Small intestine (tissue), 7 donors: ENCODE data around the gene GTF2IRD1. TPM values are rescaled to one million over a fixed set of nuclear protein-coding genes. Genes with fewer than 3 reads are reported as not detected.

ENCODE experiments used
- DNase-seq, 2 donors: peaks; one replicate each; pipeline versions ENCODE4 v3.0.0 to v3.0.0-alpha.2; 2013
- FAIRE-seq: peaks from 2 replicates; lab custom pipeline; 2012; peaks lifted over from hg19 to GRCh38; lab: Jason Lieb, UNC
- H3K27ac ChIP-seq, 3 donors: one replicate each; pipeline ENCODE4 v1.5.1; 2013; ENCODE audit warnings: low read length in 2 of 3, mild to moderate bottlenecking in 2 of 3, control low read depth in 1 of 3, inconsistent platforms in 1 of 3, low read depth in 1 of 3, moderate library complexity in 1 of 3
- H3K27me3 ChIP-seq, 3 donors: one replicate each; pipeline ENCODE4 v1.6.1; 2013; ENCODE audit warnings: low read length in 3 of 3, inconsistent platforms in 1 of 3; ENCODE audit not compliant: control insufficient read depth in 3 of 3, insufficient read depth in 3 of 3
- H3K36me3 ChIP-seq, 3 donors: one replicate each; pipeline ENCODE4 v1.6.1; 2013; ENCODE audit warnings: low read length in 3 of 3, inconsistent platforms in 1 of 3, low read depth in 1 of 3, mild to moderate bottlenecking in 1 of 3, moderate library complexity in 1 of 3; ENCODE audit not compliant: control insufficient read depth in 3 of 3, insufficient read depth in 2 of 3
- H3K4me1 ChIP-seq, 3 donors: one replicate each; pipeline ENCODE4 v1.6.1; 2013; ENCODE audit warnings: low read length in 2 of 3, inconsistent platforms in 1 of 3, low read depth in 1 of 3, mild to moderate bottlenecking in 1 of 3, moderate library complexity in 1 of 3; ENCODE audit not compliant: control insufficient read depth in 3 of 3, insufficient read depth in 2 of 3
- H3K4me3 ChIP-seq, 3 donors: one replicate each; pipeline ENCODE4 v1.5.1; 2013; ENCODE audit warnings: low read length in 3 of 3, control low read depth in 1 of 3, inconsistent platforms in 1 of 3, low read depth in 1 of 3, mild to moderate bottlenecking in 1 of 3, moderate library complexity in 1 of 3
- H3K9me3 ChIP-seq, 2 donors: one replicate each; pipeline ENCODE4 v1.6.1; 2013; ENCODE audit warnings: low read depth in 1 of 2, low read length in 1 of 2; ENCODE audit not compliant: control insufficient read depth in 2 of 2, insufficient read depth in 1 of 2
- WGBS, 3 donors: extraction: QIAGEN DNeasy Blood & Tissue Kit; methylation state at CpG; one replicate each; pipeline ENCODE4 v1.1.7; 2013; 5-methylcytosine and 5-hydroxymethylcytosine counted together
- polyA plus RNA-seq, 4 donors: library from polyadenylated mRNA; stranded (reverse) in 3 of 4; unstranded in 1 of 4; fragments of 200-250 nt in 3 of 4; fragments of 120-200 nt in 1 of 4; gene quantifications; one replicate each; pipeline versions ENCODE4 v1.2.1 to v1.2.3, GENCODE V29; 2013
- donor health status: healthy with polysubstance abuse.
- donor health status: control.
- donor health status: control.
- donor health status: Bipolar disorder and iron deficiency.
- donor health status: healthy.

The GTF2IRD1 gene
- polyA plus RNA-seq, 4 donors, result 1.6 to 55.2 (median 10.1) TPM

DNA sequence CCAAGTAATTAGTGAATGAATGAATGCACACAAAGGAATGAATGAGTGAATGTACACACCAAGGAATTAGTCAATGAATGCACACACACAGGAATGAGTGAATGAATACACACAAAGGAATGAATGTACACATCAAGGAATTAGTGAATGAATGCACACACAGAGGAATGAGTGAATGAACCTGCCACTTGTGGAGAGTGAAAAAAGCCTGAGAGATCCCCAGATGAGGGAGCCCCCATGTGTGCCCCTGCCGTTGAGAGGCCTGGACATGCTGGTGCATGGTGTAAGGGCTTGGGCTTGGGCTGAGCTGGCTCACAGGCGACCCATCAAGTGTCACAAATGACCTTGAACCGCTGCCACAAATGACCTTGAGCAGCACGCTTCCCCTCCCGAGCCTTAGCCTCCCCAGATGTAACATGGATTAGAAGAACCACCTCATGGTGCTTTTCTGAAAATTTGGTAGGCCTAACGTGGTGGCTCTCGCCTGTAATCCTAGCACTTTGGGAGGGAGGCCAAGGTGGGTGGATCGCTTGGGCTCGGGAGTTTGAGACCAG is 46.2 kb downstream of the GTF2IRD1 start:
- no peak for FAIRE-seq
- no peak for DNase-seq
- Histone ChIP-seq H3K27ac (no peak overlapping the region), H3K9me3 (no peaks in the 10 kb centered on the region), H3K36me3 (peaks cover 0 to 56% (median 0%) of the 10 kb centered on the region in 3 donors), H3K4me1 (no peaks in the 10 kb centered on the region), H3K4me3 (no peak overlapping the region), H3K27me3 (no peaks in the 10 kb centered on the region)
- 79 to 86% (median 85%) methylated on average over 9 of the region's 9 CpGs for WGBS, 3 donors

- no peak for FAIRE-seq
These were observed 47.6 kb downstream of the GTF2IRD1 start for GRCh38 chr7:74501298-74501697.

DNA sequence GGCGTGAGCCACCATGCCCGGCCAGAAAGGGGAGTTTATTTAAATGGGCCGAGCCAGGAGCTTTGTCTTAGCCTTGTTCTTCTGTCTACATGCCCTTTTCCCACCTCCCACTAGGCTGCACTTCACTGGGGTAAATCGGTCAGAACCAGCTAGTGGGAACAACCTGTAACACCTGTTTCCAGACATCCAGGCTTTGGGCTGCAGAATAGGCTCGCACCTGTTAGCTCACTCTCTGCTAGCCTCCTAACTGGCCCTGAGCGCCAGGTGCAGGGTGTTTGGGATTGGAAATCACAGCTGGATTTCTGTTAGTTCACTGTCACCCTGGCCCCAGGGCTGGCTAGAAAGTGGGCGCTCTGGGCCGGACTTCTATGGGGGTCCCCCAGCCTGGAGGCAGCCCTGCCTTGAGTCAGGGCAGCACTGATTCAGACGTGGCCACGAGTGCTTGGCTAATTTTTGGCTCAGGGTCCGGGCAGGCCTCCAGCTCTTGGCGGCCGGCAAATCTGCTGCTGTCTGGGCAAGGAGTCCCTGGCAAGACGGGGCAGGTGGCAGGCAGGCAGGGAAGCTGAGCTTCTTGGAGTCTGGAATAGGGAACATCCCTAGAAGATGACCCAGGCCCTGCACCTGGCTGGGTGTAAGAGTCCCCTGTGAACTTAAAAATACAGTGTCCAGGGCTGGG is 48.6 kb downstream of the GTF2IRD1 start:
- Histone ChIP-seq H3K27ac (no peak overlapping the region), H3K36me3 (peaks cover 0 to 60% (median 0%) of the 10 kb centered on the region in 3 donors), H3K4me1 (peaks cover 0 to 11% (median 0%) of the 10 kb centered on the region in 3 donors), H3K4me3 (no peak overlapping the region), H3K9me3 (no peaks in the 10 kb centered on the region), H3K27me3 (no peaks in the 10 kb centered on the region)
- DNase-seq (no peak), FAIRE-seq (no peak)
- WGBS, 3 donors, result 66 to 84% (median 78%) methylated on average over 14 of the region's 14 CpGs

More at GRCh38 chr7:74501298-74501697, 47.6 kb downstream of the GTF2IRD1 start:
- H3K36me3 ChIP-seq, result peaks cover 0 to 60% (median 0%) of the 10 kb centered on the region in 3 donors
- no peak overlapping the region for H3K4me3 ChIP-seq
- DNase-seq, result no peak
- 46 to 71% (median 48%) methylated on average over 10 of the region's 10 CpGs for WGBS, 3 donors
- H3K4me1 ChIP-seq, result peaks cover 0 to 9% (median 0%) of the 10 kb centered on the region in 3 donors
- H3K9me3 ChIP-seq, result no peaks in the 10 kb centered on the region
- no peaks in the 10 kb centered on the region for H3K27me3 ChIP-seq
- no peak overlapping the region for H3K27ac ChIP-seq

GRCh38 chr7:74503061-74503460 is 49.4 kb downstream of the GTF2IRD1 start:
- peaks cover 0 to 11% (median 0%) of the 10 kb centered on the region in 3 donors for H3K4me1 ChIP-seq
- peaks cover 0 to 62% (median 0%) of the 10 kb centered on the region in 3 donors for H3K36me3 ChIP-seq
- H3K27ac ChIP-seq, result no peak overlapping the region
- no peak overlapping the region for H3K4me3 ChIP-seq
- no peaks in the 10 kb centered on the region for H3K9me3 ChIP-seq
- WGBS, 3 donors, result 62 to 83% (median 79%) methylated on average over 8 of the region's 8 CpGs
- DNase-seq, result no peak
- no peaks in the 10 kb centered on the region for H3K27me3 ChIP-seq
- FAIRE-seq, result no peak

DNA sequence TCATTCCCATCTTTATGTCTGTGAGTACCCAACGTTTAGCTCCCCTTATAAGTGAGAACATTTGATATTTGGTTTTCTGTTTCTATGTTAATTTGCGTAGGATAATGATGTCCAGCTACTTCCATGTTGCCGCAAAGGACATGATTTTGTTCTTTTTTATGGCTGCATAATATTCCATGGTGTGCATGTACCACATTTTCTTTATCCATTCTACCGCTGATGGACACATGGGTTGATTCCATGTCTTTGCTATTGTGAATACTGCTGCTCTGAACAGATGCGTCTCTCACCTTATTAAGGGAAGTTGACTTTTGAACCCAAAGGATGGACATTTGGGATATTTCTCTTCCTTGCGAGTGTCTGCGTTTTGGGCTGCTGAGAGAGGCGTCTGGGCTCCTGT is 50.2 kb downstream of the GTF2IRD1 start:
- no peak for FAIRE-seq
- DNase-seq, result no peak
- Histone ChIP-seq H3K9me3 (no peaks in the 10 kb centered on the region), H3K27me3 (no peaks in the 10 kb centered on the region), H3K36me3 (peaks cover 0 to 66% (median 0%) of the 10 kb centered on the region in 3 donors), H3K4me3 (no peak overlapping the region), H3K27ac (no peak overlapping the region), H3K4me1 (peaks cover 0 to 11% (median 0%) of the 10 kb centered on the region in 3 donors)
- 95 to 97% (median 96%) methylated on average over 8 of the region's 8 CpGs for WGBS, 3 donors

GRCh38 chr7:74505471-74506324 is 52.0 kb downstream of the GTF2IRD1 start:
- Histone ChIP-seq H3K27me3 (no peaks in the 10 kb centered on the region), H3K4me1 (peaks cover 0 to 11% (median 0%) of the 10 kb centered on the region in 3 donors), H3K36me3 (peaks cover 0 to 68% (median 0%) of the 10 kb centered on the region in 3 donors), H3K9me3 (no peaks in the 10 kb centered on the region), H3K4me3 (no peak overlapping the region), H3K27ac (peak overlapping the region in 1 of 3 donors; percentile 57)
- 68 to 88% (median 82%) methylated on average over 18 to 20 of the region's 20 CpGs for WGBS, 3 donors
- FAIRE-seq (no peak), DNase-seq (peak in 1 of 2 donors; percentile 41)

- Histone ChIP-seq H3K4me3 (no peak overlapping the region), H3K27ac (peak overlapping the region in 1 of 3 donors; percentile 57), H3K9me3 (no peaks in the 10 kb centered on the region), H3K27me3 (no peaks in the 10 kb centered on the region), H3K36me3 (peaks cover 0 to 72% (median 0%) of the 10 kb centered on the region in 3 donors), H3K4me1 (peaks cover 0 to 11% (median 0%) of the 10 kb centered on the region in 3 donors)
- WGBS, 3 donors, result 69 to 85% (median 84%) methylated on average over 2 to 3 of the region's 3 CpGs
- DNase-seq (no peak), FAIRE-seq (no peak)
These were observed 52.6 kb downstream of the GTF2IRD1 start for GRCh38 chr7:74506325-74506724.
